Hematopoietic multipotent progenitor cell treated with erythropoietin and hydrocortisone succinate and interleukin-3 and kit ligand, for 8 days (in vitro differentiated cells): Measurements from ENCODE around the gene ERC1.
"Not testable (repeated sequence)": the region's sequence is repeated elsewhere in the genome, so short reads cannot be mapped to it uniquely, and the experiment has no call there.

Experiments
- DNase-seq: peaks from one replicate; pipeline ENCODE4 v3.0.0-alpha.2; 2015

The ERC1 gene

DNA sequence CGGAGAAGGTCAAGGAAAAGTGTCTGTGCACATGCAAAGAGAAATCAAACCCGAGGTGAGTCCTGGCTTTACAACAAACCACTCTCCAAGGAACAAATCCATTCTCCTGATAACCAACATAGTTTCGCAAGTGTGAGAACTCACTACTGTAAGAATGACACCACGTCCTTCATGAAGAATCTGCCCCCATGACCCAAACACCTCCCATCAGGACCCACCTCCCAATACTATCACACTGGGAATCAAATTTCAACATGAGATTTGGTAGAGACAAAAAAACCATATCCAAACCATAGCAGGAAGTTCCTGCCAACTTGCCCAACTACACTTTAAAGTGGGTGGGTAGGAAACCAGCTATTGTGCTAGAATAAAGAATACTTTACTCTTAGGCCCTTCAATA is 2.4 kb upstream of the ERC1 start:
- no peak for DNase-seq

DNA sequence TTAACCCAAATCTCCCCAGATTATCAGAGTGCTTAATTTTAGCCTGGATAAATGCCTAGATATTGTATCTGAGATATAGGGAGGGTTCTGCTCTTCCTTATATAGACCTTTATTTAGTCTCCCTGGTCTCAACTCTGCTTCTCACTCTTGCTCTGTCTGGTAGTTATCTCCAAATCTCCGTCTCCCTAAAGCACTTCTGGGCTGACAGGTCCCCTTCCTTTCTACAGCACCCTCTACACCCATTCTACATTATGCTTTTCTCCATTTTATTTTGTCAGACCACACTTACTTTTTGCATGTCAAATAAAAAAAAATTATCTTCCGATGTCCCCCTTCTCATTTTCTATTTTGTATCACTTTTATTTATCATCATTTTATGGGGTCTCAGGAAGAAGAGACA is 2.0 kb upstream of the ERC1 start:
- DNase-seq = peak; percentile 8

DNA sequence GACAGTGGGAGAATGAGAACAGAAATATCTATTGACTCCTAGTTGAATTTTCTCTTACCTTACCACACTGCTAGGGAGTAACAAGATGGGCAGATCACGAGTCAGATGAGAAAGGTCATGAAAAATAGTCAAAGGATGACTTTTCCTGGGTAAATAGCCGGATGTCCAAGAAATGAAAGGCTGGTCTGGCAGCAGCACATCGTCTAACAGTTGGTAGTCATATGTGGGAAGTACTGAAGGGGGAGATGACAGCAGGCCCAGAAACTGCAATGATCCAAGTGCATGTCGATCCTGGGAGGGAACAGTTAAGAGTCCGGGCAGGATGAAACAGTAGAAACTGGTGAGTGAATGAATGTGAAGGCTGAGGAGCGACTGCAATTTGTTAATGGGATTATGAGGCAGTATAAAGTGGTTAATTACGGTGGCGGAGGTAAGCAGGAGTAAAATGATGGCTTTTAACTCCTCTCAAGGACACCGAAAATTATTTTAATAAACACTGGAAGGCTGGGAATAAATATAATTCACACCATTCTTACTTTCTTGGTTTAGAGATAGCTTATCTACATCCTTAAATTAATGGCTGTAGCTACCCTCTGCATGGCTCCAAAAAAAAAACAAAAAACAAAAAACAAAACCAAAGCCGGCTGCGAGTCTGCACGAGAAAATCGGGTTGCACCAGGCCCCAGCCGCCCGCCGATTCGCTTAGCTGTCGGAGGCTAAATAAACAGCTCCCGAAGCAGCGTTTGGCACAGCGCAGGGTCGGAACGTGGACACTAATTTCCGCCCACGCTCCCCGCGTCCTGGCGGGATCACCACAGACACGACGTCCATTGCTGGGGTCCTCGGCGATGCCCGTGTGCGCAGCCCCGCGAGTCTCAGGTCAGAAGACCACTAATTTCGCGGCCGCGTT is 1.0 kb upstream of the ERC1 start:
- DNase-seq = peak; percentile 62

DNA sequence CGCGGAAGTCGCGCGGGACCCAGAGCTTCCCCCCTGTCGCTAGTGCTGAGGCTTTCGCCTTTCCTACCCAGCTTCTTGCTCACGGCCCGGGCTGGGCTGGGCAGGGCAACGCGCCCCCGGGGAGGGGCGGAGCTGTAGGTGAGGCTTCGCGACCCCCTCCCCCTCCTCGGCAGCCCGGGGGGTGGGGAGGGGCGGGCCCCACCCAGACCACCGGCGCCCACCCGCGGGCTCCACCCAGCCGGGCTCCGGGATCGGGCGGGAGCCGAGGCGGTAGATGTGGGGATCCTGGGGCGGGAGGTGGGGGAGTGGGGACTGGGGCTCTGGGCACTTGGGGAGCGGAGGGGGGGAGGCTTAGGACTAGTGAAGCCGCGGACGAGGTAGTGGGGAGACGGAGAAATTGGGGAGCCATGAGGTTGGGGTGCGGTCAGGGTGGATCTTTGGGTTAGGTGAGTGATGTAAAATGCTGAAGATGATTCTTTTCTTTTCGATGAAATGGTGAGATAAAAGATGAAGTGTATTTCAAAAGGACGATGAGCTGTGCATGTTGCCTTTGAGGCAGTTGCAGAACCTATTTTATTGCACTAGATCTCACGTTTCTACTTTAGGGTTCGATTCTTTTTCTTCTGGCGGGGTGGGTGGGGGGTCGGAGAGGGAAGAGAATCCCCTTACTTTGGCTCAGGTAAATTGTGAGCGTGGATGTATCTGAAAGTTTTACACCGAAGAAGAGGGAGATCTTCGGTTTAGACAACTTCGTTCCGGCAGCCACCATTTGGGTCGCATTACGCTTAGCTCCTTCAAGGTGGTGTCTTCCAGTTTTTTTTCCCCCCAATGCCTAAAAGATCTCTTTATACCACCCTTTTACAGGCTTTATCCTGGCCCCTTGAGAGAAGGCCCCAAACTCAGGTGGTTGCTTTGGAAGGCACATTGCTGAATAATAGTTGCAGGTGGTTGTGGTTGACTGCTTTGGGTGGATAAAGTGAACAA is 619 bp downstream of the ERC1 start:
- peak; percentile 13 for DNase-seq

DNA sequence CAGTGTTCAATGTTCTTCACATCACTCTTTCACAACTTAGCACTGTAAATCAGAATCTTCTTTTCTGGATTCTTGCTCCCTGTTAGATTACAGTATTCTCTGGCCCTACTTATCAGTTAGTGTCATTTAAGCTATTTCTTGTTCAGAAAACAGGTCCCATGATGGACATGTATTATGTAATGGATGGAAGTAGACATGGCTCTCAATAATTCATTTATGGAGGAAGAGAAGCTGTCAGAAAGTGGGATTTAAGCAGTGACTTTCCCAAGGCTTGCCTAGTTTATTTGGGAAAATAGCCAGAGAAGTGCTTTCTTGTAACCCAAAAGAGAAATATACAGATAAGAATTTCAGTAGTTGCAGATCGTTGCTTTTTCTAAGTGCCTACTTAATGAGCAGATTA is 1.6 kb downstream of the ERC1 start:
- DNase-seq = no peak

DNA sequence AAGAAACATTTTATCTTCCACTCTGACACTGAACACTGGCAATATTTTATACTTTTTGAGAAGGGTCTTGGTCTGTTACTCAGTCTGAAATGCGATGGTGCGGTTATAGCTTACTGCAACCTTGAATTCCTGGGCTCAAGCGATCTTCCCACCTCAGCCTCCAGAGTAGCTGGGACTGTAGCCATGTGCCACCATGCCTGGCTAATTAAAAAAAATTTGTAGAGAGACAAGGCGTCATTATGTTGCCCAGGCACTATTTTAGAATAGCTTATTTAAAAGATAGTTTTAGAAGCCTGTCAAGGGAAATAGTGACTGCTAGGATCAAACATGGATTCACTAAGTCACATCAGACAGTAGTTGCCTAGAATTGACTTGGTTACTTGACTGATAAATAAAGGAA is 5.9 kb downstream of the ERC1 start:
- no peak for DNase-seq

DNA sequence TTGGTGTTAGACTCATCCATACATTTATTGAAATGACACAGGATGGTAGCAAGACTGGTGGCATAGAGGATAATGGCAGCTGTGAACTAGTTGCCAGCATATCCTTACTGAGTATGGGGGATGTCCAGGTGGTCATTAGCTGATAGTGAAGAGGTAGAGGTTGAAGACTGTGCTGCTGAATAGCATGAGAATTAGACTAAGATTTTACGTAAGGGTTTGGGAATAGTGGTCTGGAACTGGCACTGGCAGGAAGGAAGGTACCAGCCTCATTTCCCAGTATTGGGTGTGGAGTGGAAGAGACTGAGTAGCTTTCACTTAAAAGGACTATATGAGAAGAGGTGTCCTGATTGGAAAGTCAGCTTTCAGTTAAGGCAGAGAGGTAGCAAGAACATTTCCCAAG is 6.5 kb downstream of the ERC1 start:
- no peak for DNase-seq

DNA sequence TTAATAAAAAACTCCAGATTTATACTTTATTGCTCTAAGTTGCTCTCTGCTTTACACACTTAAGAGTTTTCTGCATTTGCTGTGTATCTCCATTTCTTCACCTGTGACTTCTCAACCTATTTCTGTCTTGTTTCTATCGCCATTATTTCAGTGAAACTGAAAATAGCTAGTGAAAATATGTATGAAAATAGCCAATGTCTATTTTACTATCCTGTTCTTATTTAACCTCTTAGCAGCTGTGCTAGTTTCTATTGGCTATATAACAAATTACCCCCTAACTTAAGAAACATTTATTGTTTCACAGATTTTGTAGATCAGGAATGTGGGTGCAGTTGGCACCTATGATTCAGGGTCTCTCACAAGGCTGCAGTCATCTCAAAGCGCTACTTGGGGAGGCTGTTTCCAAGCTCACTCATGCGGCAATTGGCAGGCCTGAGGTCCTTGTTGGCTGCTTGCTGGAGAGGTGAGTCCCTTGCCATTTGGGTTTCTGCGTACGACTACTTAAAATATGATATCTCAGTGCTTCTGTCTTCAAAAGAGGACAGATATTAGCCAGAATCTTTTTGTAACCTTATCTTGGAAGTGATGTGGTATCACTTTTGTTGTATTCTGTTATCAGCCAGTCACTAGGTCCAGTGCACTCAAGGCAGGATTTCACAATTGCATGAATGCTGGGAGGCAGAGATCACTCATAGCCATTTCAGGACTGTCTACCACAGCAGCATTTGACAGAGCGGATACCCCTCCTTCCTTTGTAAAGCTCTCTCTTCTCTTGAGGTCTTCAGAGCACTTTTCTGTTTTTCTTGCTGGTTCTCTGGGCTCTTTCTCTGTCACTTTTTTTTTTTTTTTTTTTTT is 7.2 kb downstream of the ERC1 start:
- no peak for DNase-seq

DNA sequence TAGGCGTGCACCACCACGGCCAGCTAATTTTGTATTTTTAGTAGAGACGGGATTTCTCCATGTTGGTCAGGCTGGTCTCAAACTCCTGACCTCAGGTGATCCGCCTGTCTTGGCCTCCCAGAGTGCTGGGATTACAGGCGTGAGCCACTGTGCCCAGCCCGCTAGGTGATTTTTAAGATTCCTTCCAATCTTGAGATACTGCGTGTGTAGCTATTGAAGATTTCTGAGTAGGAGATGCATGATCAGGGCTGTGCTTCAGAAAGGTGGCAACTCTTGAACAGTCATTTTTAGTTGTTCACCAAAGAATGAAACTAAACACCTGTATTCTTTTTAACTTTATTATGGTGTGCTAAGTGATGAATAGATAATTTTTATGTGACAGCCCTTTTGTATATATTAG is 8.7 kb downstream of the ERC1 start:
- DNase-seq = not testable (repeated sequence)

DNA sequence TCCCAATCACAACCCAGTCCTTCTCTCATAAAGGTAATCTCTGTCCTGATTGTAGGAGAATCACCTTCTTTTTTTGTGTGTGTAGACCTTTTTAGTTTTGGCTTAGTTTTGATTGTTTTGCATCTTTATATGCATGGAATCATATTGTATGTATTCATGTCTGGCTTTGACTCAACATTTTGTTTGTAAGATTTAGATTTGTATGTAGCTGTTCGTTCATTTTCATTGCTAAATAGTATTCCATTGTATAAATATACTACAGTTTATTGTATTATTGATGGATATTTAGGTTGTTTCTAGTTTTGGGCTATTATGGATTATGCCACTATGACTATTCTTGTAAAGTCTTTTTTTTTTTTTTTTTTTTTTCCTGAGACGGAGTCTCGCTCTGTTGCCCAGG is 10.5 kb downstream of the ERC1 start:
- no peak for DNase-seq

DNA sequence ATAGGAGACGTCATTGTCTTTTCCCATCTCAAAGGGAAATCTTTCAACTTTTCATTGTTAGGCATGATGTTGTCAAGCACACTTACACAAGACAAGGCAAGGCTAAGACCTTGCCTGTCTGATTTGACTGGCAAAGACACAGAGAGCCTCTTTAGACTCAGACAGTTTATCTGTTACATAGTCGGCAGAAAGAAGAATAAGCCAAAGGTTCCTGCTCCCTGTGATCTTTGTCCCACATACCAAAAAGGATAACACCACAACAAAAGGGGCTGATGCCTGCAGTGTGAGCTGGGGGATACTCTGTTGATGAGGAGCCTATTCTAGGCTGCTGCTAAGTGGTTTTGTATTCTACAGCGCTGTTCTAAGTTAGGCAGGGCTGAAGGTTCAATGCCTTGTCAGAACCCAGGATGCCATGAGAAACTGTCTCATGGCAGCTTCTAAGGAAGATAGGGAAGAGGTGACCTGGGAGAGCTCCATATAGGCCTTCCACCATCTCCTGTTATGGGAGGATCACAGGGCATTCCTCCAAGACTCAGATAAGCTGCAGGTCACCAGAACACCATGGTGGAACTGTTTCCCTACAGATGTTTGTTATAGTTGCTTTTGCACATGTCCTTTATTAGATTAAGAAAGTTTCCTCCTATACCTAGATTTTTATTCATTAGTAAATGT is 12.7 kb downstream of the ERC1 start:
- DNase-seq = no peak

DNA sequence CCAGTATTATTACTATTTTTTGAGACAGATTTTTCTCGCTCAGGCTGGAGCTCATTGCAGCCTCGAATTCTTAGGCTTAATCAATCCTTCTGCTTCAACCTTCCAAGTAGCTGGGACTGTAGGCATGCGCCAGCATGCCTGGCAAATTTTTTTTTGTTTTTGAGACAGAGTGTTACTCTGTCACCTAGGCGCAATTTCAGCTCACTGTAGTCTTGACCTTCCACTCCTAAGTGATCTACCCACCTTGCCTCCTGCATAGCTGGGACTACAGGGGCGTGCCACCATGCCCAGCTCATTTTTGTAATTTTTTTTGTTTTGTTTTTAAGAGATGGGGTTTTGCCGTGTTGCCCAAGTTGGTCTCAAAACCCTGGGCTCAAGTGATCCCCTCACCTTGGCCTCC is 15.2 kb downstream of the ERC1 start:
- DNase-seq = no peak

DNA sequence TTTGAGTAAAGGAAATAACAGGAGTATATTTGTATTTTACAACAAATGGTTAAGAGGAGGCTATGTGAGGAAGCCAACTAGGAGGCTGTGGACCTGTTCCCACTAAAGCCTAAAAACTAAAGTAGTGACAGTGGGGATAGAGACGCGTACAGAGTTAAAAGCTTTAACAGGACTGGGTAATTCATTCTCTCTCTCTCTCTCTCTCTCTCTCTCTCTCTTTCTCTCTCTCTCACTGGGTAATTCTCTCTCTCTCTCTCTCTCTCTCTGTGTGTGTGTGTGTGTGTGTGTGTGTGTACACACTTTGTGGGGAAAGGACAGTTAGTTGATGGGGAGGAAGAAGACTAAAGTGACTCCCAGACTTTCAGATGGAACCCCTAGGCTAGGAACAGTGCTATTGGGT is 16.3 kb downstream of the ERC1 start:
- no peak for DNase-seq

DNA sequence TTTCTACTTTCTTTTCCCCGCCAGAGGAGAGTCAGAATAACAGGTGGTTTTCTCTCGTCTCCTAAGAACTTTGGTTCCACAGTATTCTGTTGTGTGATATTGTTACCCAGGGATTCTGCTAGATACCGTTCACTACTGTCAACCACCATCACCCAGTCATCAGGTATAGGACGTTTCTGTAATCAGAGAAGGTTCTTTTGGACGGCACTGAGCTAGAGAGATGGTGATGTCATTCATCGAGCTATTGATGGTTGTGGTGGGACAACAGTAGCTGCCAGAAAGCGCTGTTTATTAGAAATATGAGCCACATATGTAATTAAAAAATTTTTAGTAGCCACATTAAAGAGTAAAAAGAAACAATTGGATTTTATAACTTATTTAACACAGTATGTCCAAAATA is 17.0 kb downstream of the ERC1 start:
- no peak for DNase-seq

DNA sequence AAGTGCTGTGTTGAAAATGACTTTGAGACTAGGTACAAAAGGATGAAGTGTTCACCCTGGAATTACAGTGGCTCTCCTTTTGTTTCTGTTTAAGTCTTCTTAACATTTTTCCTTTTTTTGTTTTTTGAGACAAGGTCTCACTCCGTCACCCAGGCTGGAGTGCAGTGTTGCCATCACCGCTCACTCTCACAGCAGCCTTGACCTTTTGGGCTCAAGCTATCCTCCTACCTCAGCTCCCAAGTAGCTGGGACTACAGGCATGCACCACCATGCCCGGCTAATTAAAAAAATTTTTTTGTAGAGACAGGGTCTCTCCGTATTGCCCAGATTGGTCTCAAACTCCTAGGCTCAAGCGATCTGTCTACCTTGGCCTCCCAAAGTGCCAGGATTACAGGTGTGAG is 20.1 kb downstream of the ERC1 start:
- DNase-seq = no peak

DNA sequence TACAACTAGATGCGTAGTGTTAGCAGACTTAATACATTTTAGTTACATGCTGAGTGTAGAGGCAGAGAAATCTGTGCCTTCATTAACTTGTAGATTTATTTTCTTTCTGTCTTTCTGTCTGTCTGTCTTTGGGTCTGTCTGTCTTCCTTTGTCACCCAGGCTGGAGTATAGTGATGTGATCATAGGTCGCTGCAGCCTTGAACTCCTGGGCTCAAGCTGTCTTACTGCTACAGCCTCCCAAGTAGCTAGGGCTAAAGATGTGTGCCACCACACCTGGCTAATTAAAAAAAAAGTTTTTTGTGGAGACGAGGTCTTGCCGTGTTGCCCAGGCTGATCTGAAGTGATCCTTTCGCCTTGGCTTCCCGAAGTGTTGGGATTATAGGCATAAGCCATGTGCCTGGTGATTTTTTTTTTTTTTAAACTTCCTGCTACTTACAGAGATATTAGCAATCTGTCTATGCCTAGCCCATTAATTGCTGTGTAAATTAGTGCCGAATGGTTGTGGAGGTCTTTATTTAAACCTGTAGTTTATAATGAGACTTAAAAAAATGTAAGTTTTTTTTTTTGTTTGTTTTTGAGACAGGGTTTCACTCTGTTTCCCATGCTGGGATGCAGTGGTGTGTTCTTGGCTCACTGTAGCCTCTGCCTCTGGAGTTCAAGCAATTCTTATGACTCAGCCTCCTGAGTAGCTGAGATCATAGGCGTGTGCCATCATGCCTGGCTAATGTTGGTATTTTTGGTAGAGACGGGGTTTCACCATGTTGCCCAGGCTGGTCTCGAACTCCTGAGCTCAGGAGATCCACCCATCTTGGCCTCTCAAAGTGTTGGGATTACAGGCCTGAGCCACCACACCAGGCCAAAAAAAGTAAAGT is 22.8 kb downstream of the ERC1 start:
- no peak for DNase-seq

DNA sequence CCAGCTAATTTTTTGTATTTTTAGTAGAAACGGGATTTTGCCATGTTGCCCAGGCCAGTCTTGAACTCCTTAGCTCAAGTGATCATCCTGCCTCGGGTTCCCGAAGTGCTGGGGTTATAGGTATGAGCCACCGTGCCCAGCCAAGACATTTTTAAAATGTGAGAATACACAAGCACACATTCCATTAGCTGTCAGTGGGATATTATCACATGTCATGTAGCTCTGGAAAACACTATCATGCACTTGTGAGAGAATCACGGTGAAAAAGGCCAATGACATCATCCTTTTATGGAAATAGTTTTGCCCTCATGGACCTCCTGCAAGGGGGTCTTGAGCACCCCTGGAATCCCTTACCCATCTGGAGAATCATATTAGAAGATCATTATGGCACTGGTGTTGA is 28.3 kb downstream of the ERC1 start:
- DNase-seq = no peak

DNA sequence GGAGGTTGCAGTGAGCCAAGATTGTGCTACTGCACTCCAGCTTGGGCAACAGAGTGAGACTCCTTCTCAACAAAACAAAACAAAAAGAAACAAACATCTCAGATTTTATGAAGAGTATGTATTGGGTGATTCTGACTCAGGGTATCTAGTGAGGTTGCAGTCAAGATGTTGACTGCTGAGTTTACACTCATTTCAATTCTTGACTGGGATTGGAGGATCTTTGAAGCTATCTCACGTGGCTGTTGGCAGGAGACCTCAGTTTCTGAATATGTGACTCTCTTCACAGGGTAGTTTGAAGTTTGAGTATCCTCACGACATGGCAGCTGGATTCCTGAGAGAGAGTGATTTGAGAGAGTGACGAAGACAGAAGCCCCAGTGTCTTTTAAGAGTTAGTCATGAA is 29.4 kb downstream of the ERC1 start:
- DNase-seq = no peak

DNA sequence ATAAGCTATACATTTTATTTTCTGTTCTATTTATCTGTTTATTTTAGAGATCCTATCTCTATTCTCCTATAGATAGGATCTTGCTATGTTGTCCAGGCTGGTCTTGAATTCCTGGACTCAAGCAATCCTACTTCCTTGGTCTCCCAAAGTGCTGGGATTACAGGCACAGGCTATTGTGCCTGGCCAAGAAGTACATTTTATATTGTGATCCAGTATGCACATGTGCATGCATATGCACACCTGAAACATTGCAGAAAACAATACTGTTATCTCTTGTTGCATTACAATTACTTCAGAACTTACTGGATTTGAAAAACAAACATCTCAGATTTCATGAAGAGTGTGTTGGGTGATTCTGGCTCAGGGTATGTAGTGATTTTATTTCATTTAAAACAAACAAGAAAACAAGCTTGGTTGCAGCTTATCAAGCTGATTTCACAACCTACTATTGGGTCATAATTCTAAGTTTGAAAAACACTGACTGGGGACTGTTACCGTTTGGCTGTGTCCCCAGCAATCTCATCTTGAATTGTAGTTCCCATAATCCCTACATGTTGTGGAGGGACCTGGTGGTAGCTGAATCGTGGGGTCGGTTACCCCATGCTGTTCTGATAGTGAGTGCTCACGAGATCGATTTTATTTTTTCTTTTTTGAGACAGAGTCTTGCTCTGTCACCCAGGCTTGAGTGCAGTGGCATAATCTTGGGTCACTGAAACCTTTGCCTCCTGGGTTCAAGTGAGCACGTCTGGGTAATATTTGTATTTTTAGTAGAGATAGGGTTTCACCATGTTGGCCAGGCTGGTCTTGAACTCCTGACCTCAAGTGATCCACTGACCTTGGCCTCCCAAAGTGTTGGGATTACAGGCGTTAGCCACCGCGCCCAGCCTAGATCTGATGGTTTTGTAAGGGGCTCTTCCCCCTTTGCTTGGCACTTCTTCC is 31.3 kb downstream of the ERC1 start:
- no peak for DNase-seq

DNA sequence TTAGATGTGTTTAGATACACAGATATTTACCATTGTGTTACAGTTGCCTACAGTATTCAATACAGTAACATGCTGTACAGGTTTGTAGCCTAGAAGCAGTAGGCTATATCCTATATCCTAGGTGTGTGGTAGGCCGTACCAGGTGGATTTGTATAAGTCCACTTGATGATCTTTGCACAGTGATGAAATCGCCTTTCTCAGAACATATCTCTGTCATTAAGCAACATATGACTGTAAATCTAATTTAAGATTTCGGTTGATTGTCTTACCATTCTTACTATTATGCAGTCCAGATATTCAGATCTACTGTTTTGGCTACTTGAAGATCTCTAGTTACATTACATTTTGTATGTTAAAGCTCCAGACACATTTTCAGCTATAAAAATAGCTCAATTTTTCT is 39.8 kb downstream of the ERC1 start:
- no peak for DNase-seq
